ENCODE results near the gene SLC51A.

Gene SLC51A

GRCh38 chr3:196254376-196255283 is 38.3 kb downstream of the SLC51A start:
- H3K9ac ChIP-seq (ENCODE audit: low read length), result no peak overlapping the region
- peaks cover 3% of the 10 kb centered on the region; the same call in 1 of the 2 replicates for H3K9me3 ChIP-seq (ENCODE audit: low read length)
- H3K36me3 ChIP-seq (ENCODE audit: insufficient read depth, low read length), result peaks cover 21% of the 10 kb centered on the region
- no peak overlapping the region for H3K4me2 ChIP-seq (ENCODE audit: low read length)
- no peaks in the 10 kb centered on the region for H3K4me1 ChIP-seq (ENCODE audit: insufficient read depth, low read length, severe bottlenecking)
- TF ChIP-seq EZH2 (IDR thresholded peaks at IDR 0.05; ENCODE audit: borderline replicate concordance, low read length) (no peak), CTCF (IDR thresholded peaks at IDR 0.05; ENCODE audit: low read length) (no peak)
- H2AFZ ChIP-seq (ENCODE audit: low read length), result no peak overlapping the region
- no peaks in the 10 kb centered on the region for H3F3A ChIP-seq (ENCODE audit: insufficient read depth, low read length)
- no peaks in the 10 kb centered on the region for H4K20me1 ChIP-seq (ENCODE audit: insufficient read depth, low read length)
- H3K27me3 ChIP-seq (ENCODE audit: insufficient read depth, low read length), result no peaks in the 10 kb centered on the region
- H3K4me3 ChIP-seq (ENCODE audit: low read depth, low read length, poor library complexity, severe bottlenecking), result no peak overlapping the region
- no peak overlapping the region for H3K27ac ChIP-seq (ENCODE audit: low read depth, low read length, poor library complexity, severe bottlenecking)
- H3K9me2 ChIP-seq (ENCODE audit: low read depth, low read length), result no peaks in the 10 kb centered on the region
- no peaks in the 10 kb centered on the region for H3K79me2 ChIP-seq (ENCODE audit: insufficient read depth, low read length)

DNA sequence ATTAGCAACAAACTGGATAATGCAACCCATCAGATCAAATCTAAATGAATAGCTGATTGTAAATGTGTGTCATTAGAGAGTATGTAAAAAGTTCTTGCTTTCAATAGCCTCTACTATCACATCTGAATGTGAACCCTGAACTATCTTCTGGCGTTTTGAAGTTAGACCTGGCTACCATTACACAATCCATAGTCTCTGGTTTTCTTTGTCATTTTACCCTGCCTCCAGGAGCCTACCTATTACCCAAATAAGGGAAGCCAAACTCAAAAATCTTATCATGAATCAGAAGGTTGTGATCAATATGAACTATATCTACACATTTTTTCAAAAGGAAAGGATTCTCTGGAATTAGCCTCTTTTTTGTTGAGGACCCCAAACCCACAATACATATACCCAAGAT is 39.4 kb downstream of the SLC51A start:
- Histone ChIP-seq H3K9ac (ENCODE audit: low read length) (no peak overlapping the region), H3K27me3 (ENCODE audit: insufficient read depth, low read length) (no peaks in the 10 kb centered on the region), H4K20me1 (ENCODE audit: insufficient read depth, low read length) (no peaks in the 10 kb centered on the region), H2AFZ (ENCODE audit: low read length) (no peak overlapping the region), H3K4me2 (ENCODE audit: low read length) (no peak overlapping the region), H3K9me3 (ENCODE audit: low read length) (peaks cover 3% of the 10 kb centered on the region; the same call in 1 of the 2 replicates), H3K9me2 (ENCODE audit: low read depth, low read length) (no peaks in the 10 kb centered on the region), H3K27ac (ENCODE audit: low read depth, low read length, poor library complexity, severe bottlenecking) (no peak overlapping the region), H3K4me3 (ENCODE audit: low read depth, low read length, poor library complexity, severe bottlenecking) (no peak overlapping the region), H3K4me1 (ENCODE audit: insufficient read depth, low read length, severe bottlenecking) (no peaks in the 10 kb centered on the region), H3K36me3 (ENCODE audit: insufficient read depth, low read length) (peaks cover 23% of the 10 kb centered on the region), H3K79me2 (ENCODE audit: insufficient read depth, low read length) (no peaks in the 10 kb centered on the region), H3F3A (ENCODE audit: insufficient read depth, low read length) (no peaks in the 10 kb centered on the region)
- TF ChIP-seq CTCF (IDR thresholded peaks at IDR 0.05; ENCODE audit: low read length), result no peak
- no peak for TF ChIP-seq EZH2 (IDR thresholded peaks at IDR 0.05; ENCODE audit: borderline replicate concordance, low read length)

- H3K4me2 ChIP-seq (ENCODE audit: low read length), result no peak overlapping the region
- H2AFZ ChIP-seq (ENCODE audit: low read length), result no peak overlapping the region
- no peak overlapping the region for H3K4me3 ChIP-seq (ENCODE audit: low read depth, low read length, poor library complexity, severe bottlenecking)
- no peaks in the 10 kb centered on the region for H3F3A ChIP-seq (ENCODE audit: insufficient read depth, low read length)
- H3K27ac ChIP-seq (ENCODE audit: low read depth, low read length, poor library complexity, severe bottlenecking), result no peak overlapping the region
- no peak for TF ChIP-seq EZH2 (IDR thresholded peaks at IDR 0.05; ENCODE audit: borderline replicate concordance, low read length)
- no peak for TF ChIP-seq CTCF (IDR thresholded peaks at IDR 0.05; ENCODE audit: low read length)
- H3K9me3 ChIP-seq (ENCODE audit: low read length), result 0 out of 2 replicates have a peak, but pooled peaks cover 3% of the 10 kb centered on the region
- H3K36me3 ChIP-seq (ENCODE audit: insufficient read depth, low read length), result peaks cover 17% of the 10 kb centered on the region
- no peaks in the 10 kb centered on the region for H4K20me1 ChIP-seq (ENCODE audit: insufficient read depth, low read length)
- H3K9ac ChIP-seq (ENCODE audit: low read length), result no peak overlapping the region
- no peaks in the 10 kb centered on the region for H3K27me3 ChIP-seq (ENCODE audit: insufficient read depth, low read length)
- H3K79me2 ChIP-seq (ENCODE audit: insufficient read depth, low read length), result no peaks in the 10 kb centered on the region
- H3K9me2 ChIP-seq (ENCODE audit: low read depth, low read length), result no peaks in the 10 kb centered on the region
- no peaks in the 10 kb centered on the region for H3K4me1 ChIP-seq (ENCODE audit: insufficient read depth, low read length, severe bottlenecking)
These were observed 44.5 kb downstream of the SLC51A start for GRCh38 chr3:196260784-196261183.

Data from OCI-LY1 (cell line).